GM12864 (cell line): ENCODE data around the gene U2AF1L4.

Source experiments
- DNase-seq: peaks from one replicate; pipeline ENCODE4 v3.0.0-alpha.2; 2011; ENCODE audit warnings: low read depth
- H3K4me3 ChIP-seq: 2 replicates; pipeline ENCODE4 v1.5.1; 2011; ENCODE audit warnings: mild to moderate bottlenecking, low read depth, low read length, control low read depth
- TF ChIP-seq, protein P1 (sequence below): IDR thresholded peaks from 2 replicates; pipeline ENCODE4 v1.5.1; 2011; ENCODE audit warnings: low read depth, mild to moderate bottlenecking, moderate library complexity, low read length, control low read depth, inconsistent platforms; ENCODE audit errors: missing control alignments

U2AF1L4 gene

DNA sequence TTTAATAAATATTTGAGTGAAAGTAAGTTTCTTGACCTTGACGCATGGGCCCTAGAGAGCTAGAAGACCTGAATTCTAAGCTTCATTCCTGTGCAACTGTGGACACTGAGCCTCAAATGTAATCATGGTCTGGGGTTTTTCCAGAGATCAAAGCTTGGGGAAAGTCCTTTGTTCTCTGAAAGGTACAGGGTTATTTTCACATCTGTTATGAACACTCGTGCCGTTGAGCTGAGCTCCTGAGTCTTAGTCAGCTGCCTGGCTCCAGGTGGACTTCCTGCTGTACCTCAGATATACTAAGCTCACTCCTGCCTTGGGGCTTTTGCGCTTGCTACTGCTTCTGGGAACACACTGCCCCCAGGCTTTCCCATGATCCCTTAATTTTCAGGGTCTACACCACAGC, 48.4 kb downstream of the U2AF1L4 start:
- H3K4me3 ChIP-seq, result no peak overlapping the region
- DNase-seq, result no peak
- TF ChIP-seq, protein P1, sequence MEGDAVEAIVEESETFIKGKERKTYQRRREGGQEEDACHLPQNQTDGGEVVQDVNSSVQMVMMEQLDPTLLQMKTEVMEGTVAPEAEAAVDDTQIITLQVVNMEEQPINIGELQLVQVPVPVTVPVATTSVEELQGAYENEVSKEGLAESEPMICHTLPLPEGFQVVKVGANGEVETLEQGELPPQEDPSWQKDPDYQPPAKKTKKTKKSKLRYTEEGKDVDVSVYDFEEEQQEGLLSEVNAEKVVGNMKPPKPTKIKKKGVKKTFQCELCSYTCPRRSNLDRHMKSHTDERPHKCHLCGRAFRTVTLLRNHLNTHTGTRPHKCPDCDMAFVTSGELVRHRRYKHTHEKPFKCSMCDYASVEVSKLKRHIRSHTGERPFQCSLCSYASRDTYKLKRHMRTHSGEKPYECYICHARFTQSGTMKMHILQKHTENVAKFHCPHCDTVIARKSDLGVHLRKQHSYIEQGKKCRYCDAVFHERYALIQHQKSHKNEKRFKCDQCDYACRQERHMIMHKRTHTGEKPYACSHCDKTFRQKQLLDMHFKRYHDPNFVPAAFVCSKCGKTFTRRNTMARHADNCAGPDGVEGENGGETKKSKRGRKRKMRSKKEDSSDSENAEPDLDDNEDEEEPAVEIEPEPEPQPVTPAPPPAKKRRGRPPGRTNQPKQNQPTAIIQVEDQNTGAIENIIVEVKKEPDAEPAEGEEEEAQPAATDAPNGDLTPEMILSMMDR, result no peak

- DNase-seq, result no peak
- TF ChIP-seq, protein P1, result no peak
- H3K4me3 ChIP-seq, result no peak overlapping the region
Measured at GRCh38 chr19:35695895-35696422, 49.3 kb downstream of the U2AF1L4 start.

DNA sequence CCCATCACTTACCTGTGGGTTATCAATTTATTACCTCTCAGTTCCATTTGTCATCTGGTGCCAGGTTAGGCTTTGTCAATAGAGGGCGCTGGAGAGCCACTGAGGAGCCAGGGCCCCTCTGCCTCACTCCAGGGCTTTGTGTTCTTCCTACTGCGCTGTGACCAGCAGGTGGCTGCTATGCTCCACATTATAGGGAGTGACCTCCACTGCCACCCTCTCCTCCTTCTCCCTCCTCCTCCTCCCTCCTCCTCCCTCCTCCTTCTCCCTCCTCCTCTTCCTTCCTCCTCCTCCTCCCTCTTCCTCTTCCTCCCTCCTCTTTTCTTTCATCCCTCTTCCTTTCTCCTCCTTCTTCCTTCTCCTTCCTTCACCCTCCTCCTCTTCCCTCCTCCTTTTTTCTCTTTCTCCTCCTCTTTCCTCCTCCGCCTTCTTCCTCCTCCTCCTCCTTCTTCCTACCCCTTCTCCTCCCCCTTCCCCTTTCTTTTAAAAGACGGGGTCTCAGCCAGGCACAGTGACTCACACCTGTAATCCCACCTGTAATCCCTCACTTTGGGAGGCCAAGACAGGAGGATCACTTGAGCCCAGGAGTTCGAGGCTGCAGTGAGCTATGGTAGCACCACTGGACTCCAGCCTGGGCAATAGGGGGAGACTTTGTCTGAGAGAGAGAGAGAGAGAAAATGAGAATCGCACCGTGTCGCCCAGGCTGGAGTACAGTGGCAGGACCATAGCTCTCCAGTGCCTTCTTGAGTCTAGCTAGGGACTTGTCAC, 51.2 kb downstream of the U2AF1L4 start:
- peak; percentile 77 for DNase-seq
- no peak overlapping the region for H3K4me3 ChIP-seq
- TF ChIP-seq, protein P1, result peak; percentile 99

DNA sequence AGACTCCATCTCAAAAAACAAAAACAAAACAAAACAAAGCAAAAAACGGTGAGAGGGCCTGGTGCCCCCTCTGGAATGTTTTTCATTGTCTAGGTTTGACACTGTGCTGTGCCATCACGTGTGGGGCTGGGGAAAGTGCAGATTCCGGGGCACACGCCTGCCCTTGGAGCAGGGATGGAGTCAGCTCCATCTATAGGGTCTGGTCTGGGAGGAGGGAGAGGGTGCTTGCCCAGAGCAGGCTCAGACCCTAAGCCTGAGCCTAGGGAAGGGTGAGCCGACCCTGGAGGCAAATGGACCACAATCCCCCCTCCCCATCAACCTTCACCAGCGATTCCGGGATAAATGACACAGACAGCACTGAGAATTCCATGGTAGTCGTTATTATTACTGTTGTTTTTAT, 51.8 kb downstream of the U2AF1L4 start:
- no peak for DNase-seq
- TF ChIP-seq, protein P1, result no peak

More for the DNA sequence above, 51.8 kb downstream of the U2AF1L4 start:
- no peak overlapping the region for H3K4me3 ChIP-seq
